DMS53 treated with DMSO at 0.1 percent for 48 hours (cell line): Measurements from ENCODE around the gene ALK.
"Not testable (repeated sequence)": the region's sequence is repeated elsewhere in the genome, so short reads cannot be mapped to it uniquely, and the experiment has no call there.

Source experiments
- DNase-seq: peaks from one replicate; lab custom pipeline; 2025; ENCODE audit not compliant: unreplicated experiment; lab: John Stamatoyannopoulos, UW

The ALK gene

GRCh38 chr2:29844713-29845326, 76.6 kb downstream of the ALK start:
- DNase-seq, result no peak

- DNase-seq, result peak; percentile 37
These were observed 79.9 kb downstream of the ALK start for GRCh38 chr2:29841386-29842004.

- DNase-seq, result no peak
These were observed 82.1 kb downstream of the ALK start for GRCh38 chr2:29839306-29839705.

GRCh38 chr2:29837925-29838324, 83.5 kb downstream of the ALK start:
- no peak for DNase-seq

- no peak for DNase-seq
These were observed 86.8 kb downstream of the ALK start for GRCh38 chr2:29834624-29835023.

GRCh38 chr2:29834036-29834540, 87.3 kb downstream of the ALK start:
- DNase-seq, result no peak

- DNase-seq, result no peak
These were observed 89.8 kb downstream of the ALK start for GRCh38 chr2:29831560-29831959.

- DNase-seq, result no peak
These were observed 91.5 kb downstream of the ALK start for GRCh38 chr2:29829841-29830240.

GRCh38 chr2:29824145-29824544, 97.2 kb downstream of the ALK start:
- not testable (repeated sequence) for DNase-seq

- no peak for DNase-seq
These were observed 99.8 kb downstream of the ALK start for GRCh38 chr2:29821591-29821990.

- no peak for DNase-seq
These were observed 101.8 kb downstream of the ALK start for GRCh38 chr2:29819570-29819969.

- DNase-seq, result no peak
These were observed 103.3 kb downstream of the ALK start for GRCh38 chr2:29817801-29818680.

- no peak for DNase-seq
These were observed 104.1 kb downstream of the ALK start for GRCh38 chr2:29817299-29817698.

- no peak for DNase-seq
These were observed 104.7 kb downstream of the ALK start for GRCh38 chr2:29816651-29817050.

- DNase-seq, result peak; percentile 49
These were observed 110.0 kb downstream of the ALK start for GRCh38 chr2:29811378-29811777.

- DNase-seq, result peak; percentile 32
These were observed 110.4 kb downstream of the ALK start for GRCh38 chr2:29810956-29811355.

- no peak for DNase-seq
These were observed 113.1 kb downstream of the ALK start for GRCh38 chr2:29808321-29808720.

- DNase-seq, result no peak
These were observed 114.3 kb downstream of the ALK start for GRCh38 chr2:29807082-29807481.

- DNase-seq, result peak; percentile 62
These were observed 114.9 kb downstream of the ALK start for GRCh38 chr2:29806461-29806860.

- no peak for DNase-seq
These were observed 116.7 kb downstream of the ALK start for GRCh38 chr2:29804671-29805070.

GRCh38 chr2:29803537-29803936, 117.8 kb downstream of the ALK start:
- no peak for DNase-seq

GRCh38 chr2:29802986-29803385, 118.4 kb downstream of the ALK start:
- no peak for DNase-seq
